Endothelial cell of umbilical vein (primary cell): ENCODE results near the gene CMBL.

ENCODE experiments used
- EZH2 ChIP-seq: IDR thresholded peaks from 2 replicates; pipeline ENCODE4 v1.6.1; 2012; ENCODE audit warnings: borderline replicate concordance, low read depth, mild to moderate bottlenecking, moderate library complexity, low read length, inconsistent platforms; ENCODE audit not compliant: severe bottlenecking
- FOS ChIP-seq: IDR thresholded peaks from 2 replicates; pipeline ENCODE4 v1.6.1; 2011; ENCODE audit warnings: mild to moderate bottlenecking, low read length, moderate library complexity, borderline replicate concordance; ENCODE audit not compliant: insufficient read depth
- GATA2 ChIP-seq: IDR thresholded peaks from 2 replicates; pipeline ENCODE4 v1.7.0; 2011; ENCODE audit warnings: low read depth, mild to moderate bottlenecking, moderate library complexity, mixed read lengths, low read length; ENCODE audit not compliant: insufficient read length, insufficient read depth
- JUN ChIP-seq: IDR thresholded peaks from 2 replicates; pipeline ENCODE4 v1.6.1; 2011; ENCODE audit warnings: borderline replicate concordance, low read depth; ENCODE audit not compliant: insufficient read length, insufficient read depth
- MYC ChIP-seq: IDR thresholded peaks from one replicate; pipeline ENCODE4 v1.6.1; 2011; ENCODE audit warnings: mild to moderate bottlenecking, low read depth, low read length
- POLR2A ChIP-seq: IDR thresholded peaks from 2 replicates; pipeline ENCODE4 v1.6.1; 2012; ENCODE audit warnings: low read depth, mild to moderate bottlenecking, control low read depth, low read length
- POLR2AphosphoS5 ChIP-seq: IDR thresholded peaks from 2 replicates; pipeline ENCODE4 v1.6.1; 2012; ENCODE audit warnings: low read depth, mild to moderate bottlenecking, control low read depth, low read length, moderate library complexity; ENCODE audit not compliant: insufficient read depth
- TF ChIP-seq, protein P1 (sequence below), 2 donors: IDR thresholded peaks; 1 replicate in 1 of 2; 2 replicates in 1 of 2; pipeline ENCODE4 v1.5.1; 2011; ENCODE audit warnings: low read length in 2 of 2, mild to moderate bottlenecking in 2 of 2, moderate library complexity in 2 of 2, control low read depth in 1 of 2, inconsistent platforms in 1 of 2, low read depth in 1 of 2; ENCODE audit not compliant: insufficient read depth in 1 of 2; ENCODE audit errors: extremely low read depth in 1 of 2
- TF ChIP-seq, protein P2 (sequence below): IDR thresholded peaks from 2 replicates; pipeline ENCODE4 v1.6.1; 2011; ENCODE audit not compliant: insufficient read depth, insufficient read length

DNA sequence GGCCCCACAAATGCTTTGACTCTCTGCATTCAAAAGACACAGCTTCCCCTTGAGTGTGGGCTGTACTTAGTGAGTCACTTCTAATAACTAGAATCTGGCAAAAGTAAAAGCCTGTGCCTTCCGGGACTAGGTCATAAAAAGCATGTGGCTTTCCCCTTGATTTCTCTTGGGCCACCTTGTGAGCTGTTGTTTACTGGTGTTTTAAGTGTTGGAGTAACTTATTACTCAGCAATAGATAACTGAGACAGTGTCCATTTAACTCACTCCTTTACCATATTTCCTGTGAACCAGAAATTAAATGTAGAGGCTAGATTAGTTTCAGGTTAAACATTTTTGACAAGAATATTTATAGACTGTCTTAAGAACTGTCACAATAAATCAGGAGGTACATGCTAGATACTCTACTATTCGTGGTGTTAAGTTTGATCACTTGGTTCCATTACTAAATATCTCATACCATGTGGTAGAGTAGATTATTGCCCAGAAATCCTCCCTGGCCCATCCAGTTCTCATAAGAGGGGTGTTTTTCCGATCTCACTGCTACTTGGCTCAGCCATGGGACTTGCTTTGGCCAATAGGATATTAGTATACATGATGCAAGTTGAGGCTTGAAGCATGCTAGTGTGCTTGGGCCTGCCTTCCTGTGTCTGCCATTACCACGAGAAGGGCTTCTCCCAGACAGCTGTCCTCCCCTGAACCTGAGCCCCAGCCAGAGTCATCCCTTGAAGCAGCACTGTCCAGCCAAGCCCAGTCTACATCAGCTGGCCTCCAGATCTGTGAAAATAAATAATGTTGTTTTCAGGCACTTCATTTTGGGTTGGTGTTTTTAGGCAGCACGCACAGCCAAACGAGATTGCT lies 10.4 kb upstream of the CMBL start:
- TF ChIP-seq, protein P1, sequence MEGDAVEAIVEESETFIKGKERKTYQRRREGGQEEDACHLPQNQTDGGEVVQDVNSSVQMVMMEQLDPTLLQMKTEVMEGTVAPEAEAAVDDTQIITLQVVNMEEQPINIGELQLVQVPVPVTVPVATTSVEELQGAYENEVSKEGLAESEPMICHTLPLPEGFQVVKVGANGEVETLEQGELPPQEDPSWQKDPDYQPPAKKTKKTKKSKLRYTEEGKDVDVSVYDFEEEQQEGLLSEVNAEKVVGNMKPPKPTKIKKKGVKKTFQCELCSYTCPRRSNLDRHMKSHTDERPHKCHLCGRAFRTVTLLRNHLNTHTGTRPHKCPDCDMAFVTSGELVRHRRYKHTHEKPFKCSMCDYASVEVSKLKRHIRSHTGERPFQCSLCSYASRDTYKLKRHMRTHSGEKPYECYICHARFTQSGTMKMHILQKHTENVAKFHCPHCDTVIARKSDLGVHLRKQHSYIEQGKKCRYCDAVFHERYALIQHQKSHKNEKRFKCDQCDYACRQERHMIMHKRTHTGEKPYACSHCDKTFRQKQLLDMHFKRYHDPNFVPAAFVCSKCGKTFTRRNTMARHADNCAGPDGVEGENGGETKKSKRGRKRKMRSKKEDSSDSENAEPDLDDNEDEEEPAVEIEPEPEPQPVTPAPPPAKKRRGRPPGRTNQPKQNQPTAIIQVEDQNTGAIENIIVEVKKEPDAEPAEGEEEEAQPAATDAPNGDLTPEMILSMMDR (IDR thresholded peaks at IDR 0.05; ENCODE audit: extremely low read depth in 1 of 2, insufficient read depth in 1 of 2, low read depth in 1 of 2, low read length in 2 of 2), result no peak
- TF ChIP-seq POLR2A (no peak), EZH2 (no peak), POLR2AphosphoS5 (no peak), JUN (no peak), FOS (no peak), MYC (no peak), GATA2 (no peak)
- TF ChIP-seq, protein P2, sequence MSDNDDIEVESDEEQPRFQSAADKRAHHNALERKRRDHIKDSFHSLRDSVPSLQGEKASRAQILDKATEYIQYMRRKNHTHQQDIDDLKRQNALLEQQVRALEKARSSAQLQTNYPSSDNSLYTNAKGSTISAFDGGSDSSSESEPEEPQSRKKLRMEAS, result no peak
